Stimulated activated CD4-positive, alpha-beta T cell treated with anti-CD3 and anti-CD28 coated beads, Interleukin-2, amount 100 ng/mL, for 48 hours (primary cell): ENCODE data around the gene TSEN34.
"Not testable (repeated sequence)": the region's sequence is repeated elsewhere in the genome, so short reads cannot be mapped to it uniquely, and the experiment has no call there.

ENCODE experiments used
- DNase-seq, 2 donors: peaks; one replicate each; pipeline ENCODE4 v3.0.0-alpha.2; 2020

The TSEN34 gene

DNA sequence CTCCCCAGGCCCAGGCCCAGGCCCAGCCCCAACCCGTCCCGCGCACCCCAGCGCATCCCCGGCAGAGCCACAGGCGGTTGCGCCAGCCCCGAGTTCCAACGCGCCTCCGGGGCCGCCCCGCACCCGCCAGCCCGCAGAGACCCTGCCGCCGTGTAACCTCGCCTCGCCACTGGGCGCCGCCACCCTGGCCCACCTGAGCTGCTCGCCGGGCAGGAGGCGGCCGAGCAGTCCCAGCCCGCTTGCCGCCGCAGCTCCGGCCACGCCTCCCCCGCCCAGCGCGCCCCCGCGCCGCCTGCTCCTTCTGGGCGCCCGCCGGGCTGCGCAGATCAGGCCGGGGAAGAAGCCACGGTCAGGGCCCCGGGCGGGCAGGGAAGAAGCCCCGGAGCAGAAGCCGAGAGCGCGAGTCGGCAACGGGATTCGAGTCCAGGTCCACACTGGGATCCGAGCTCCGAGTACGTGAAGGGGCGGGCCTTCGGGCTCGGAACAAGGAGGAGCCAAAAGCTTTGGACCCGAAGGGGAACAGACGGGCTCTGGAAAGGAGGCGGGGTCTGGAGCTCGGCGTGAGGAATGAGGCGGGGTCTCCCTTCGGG lies 1.9 kb upstream of the TSEN34 start, which contains the start of gene MBOAT7:
Gene MBOAT7 (minus strand): TSS at position 436 of the 590 bp plus-strand sequence. CDS start 1,072 bp downstream, outside the sequence.
- DNase-seq: no peak

DNA sequence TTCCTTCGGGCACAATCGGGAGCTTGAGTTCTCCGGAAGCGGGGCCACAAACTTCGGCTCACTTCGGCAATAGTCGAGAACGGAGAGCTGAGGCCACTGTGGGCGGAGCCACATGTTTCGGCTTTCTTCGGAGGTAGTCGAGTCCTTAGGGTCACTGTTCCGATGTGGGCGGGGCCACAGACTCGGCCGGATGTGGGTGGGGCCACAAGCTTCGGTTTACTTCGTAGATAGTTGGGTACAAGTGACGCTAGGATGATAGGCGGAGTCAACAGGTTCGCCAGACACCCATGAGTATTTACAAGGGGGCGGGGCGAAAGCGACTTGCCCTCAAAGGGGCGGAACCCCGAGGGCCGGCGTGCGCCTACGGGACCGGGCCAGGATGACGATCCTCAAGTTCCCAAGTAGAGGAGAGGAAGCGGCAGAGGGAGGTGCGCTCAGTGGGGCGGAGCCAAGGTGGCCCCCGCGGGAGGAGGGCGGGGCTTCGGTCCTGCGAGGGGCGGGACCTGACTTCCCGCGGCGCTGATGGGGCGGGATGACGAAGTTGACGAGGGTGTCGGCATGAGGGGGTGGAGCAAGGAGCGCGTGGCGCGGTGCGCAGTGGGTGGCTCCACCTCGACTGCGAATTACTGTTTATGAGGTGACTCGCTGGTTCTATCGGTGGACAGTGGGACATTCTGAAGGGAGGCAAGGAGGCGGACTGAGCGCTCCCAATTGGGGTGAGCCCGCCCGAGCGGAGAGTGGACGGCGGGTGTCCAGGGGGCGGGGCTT lies 1.2 kb upstream of the TSEN34 start:
- peak; percentile 99 to 100 for DNase-seq

DNA sequence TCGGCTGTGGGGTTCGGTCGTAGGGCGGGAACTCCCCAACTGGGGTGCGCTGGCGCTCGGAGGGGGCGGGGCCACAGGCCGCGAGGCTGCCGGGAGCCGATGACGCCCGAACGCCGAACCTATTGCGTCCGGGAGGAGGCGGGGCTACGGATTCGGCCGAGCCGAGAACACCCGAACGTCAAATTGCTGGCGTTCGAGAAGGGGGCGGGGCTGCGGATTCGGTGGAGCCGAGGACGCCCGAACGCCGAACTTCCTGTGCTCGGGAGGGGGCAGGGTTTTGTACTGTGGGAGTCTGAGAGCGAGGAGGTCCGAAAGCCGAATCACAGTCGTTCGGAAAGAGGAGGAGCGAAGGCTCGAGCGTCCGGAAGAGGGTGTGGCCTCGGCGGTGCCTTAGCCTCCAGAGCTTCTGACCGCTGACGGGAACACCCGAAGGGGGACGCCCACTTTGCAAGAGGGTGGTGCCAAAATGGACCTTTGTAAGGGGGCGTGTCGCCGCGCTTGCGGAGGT lies 551 bp upstream of the TSEN34 start:
- peak; percentile 100 for DNase-seq

DNA sequence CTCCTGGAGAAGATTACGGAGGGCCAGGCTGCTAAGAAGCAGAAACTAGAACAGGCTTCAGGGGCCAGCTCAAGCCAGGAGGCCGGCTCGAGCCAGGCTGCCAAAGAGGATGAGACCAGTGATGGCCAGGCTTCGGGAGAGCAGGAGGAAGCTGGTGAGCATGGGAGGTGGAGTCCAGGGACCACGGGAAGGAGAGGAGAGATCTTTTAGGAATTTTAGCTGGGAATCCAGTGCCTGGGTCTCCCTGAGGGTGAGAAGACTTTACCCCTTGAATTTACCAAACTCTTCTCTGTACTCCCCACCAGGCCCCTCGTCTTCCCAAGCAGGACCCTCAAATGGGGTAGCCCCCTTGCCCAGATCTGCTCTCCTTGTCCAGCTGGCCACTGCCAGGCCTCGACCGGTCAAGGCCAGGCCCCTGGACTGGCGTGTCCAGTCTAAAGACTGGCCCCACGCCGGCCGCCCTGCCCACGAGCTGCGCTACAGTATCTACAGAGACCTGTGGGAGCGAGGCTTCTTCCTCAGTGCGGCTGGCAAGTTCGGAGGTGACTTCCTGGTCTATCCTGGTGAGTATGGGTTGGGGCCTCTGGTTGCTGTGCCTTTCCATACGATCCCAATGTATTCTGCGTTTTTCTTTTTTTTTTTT lies 824 bp downstream of the TSEN34 start:
- no peak for DNase-seq

DNA sequence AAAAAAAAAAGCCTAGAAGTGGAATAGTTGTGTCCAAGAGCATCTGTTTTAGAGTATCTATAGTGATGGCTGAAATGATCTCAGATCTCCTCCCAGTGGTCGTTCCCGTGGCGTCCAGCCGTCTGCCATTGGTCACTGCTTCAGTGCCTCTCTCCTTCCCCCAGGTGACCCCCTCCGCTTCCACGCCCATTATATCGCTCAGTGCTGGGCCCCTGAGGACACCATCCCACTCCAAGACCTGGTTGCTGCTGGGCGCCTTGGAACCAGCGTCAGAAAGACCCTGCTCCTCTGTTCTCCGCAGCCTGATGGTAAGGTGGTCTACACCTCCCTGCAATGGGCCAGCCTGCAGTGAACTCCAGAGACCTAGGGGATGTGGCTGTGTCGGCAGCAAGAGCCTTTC lies 1.9 kb downstream of the TSEN34 start:
- DNase-seq: no peak

DNA sequence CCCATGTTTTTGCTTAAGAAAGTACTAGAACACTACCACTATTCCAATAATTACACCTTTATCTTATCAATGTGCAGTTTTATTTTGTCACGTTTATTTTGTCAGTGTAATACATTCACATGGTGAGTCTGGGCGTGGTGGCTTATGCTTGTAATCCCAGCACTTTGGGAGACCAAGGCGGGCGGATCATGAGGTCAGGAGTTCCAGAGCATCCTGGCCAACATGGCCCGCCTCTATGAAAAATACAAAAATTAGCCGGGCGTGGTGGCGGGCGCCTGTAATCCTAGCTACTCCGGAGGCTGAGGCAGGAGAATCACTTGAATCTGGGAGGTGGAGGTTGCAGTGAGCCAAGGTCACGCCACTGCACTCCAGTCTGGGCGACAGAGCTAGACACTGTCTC lies 3.4 kb downstream of the TSEN34 start:
- not testable (repeated sequence) for DNase-seq

DNA sequence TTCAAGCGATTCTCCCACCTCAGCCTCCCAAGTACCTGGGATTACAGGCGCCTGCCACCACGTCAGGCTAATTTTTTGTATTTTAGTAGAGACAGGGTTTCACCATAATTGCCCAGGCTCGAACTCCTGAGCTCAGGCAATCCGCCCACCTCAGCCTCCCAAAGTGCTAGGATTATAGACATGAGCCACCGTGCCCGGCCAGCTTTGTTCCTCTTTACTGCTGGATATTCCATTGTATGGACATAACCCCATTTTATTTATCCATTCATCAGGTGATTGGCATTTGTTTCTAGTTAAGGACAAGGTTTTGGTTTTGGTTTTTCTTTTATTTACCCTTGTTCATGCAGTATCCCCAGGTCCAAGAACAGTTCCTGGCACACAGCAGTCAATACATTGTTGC lies 5.4 kb downstream of the TSEN34 start:
- DNase-seq: no peak

DNA sequence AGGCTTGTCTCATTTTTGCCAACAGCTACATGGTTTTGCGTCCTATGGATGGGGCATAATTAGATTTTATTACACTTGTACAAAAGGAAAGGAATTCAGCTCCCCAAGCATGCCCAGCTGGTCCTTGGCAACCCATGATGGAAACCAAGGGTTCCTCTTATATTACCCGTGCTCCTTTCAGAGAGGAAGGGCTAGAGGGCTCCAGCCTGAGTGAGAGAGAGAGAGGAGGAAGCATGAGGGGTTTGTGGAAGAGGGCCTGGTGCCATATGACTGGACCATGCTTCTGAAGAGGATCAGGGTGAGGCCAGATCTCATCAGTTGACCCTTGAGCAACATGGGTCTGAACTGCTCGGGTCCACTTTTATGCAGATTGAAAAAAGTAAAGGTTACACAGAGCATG lies 6.0 kb downstream of the TSEN34 start:
- DNase-seq: no peak

DNA sequence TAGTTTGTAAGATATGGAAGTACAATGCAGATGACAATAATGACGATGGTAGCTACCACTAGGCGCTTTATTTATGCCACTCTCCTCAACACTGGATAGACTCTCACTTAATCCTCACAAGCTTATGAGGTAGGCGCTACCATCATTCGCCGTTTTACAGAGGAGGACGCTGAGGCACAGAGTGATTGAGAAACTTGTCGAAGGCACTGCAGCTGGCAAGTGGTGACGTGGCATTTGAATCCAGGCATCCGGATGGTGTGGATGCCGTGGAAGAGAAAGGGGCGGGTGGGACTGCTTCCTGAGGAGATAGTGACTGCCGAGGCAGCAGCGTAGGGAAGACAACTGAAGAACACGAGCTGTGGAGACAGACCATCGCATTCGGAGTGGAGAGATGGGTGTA lies 8.3 kb downstream of the TSEN34 start:
- no peak for DNase-seq

DNA sequence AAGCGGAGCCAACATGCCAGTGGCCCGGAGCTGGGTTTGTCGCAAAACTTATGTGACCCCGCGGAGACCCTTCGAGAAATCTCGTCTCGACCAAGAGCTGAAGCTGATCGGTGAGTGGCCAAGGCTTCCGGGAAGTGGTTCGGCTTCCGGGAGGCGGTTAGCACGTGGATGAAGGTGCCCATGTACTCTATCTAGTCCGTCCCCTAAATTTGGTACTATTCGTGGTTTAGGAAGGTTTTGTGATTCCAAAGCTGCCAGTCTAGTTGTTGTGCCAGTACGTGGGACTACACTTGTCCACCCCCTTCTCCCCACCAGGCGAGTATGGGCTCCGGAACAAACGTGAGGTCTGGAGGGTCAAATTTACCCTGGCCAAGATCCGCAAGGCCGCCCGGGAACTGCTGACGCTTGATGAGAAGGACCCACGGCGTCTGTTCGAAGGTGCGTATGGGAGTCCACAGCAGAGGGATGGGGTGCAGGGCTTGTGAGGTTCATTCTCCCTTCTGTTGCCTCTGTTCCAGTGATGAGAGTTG lies 10.1 kb downstream of the TSEN34 start:
- DNase-seq: no peak

DNA sequence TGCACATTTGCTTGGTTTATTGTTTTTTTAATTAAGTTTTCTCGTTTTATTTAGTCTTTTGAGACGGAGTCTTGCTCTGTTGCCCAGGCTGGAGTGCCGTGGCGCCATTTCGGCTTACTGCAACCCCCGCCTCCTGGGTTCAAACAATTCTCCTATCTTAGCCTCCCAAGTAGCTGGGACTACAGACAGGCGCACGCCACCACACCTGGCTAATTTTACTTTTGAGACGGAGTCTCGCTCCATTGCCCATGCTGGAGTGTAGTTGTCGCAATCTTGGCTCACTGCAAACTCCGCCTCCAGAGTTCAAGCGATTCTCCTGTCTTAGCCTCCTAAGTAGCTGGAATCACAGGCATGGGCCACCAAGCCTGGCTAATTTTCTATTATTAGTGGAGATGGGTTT lies 10.9 kb downstream of the TSEN34 start:
- DNase-seq: no peak

DNA sequence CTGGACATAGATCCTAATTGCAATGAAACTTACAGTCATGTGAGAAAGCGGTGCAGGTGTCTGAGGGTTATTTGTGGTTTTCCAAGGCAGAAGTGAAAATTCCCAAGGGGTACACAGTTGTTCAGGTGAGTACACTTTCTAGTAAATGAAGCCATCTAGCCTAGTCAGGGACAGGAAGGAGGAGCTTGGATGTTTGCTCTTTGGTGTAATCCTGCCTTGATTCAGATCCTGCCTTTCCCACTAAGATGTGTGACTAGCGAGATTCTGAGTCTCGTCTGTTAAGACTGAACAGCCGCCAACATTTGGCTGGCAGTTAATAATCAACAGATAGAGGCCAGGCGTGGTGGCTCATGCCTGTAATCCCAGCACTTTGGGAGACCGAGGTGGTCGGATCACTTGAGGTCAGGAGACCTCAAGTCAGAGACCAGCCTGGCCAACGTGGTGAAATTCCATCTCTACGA lies 12.1 kb downstream of the TSEN34 start:
- no peak for DNase-seq

DNA sequence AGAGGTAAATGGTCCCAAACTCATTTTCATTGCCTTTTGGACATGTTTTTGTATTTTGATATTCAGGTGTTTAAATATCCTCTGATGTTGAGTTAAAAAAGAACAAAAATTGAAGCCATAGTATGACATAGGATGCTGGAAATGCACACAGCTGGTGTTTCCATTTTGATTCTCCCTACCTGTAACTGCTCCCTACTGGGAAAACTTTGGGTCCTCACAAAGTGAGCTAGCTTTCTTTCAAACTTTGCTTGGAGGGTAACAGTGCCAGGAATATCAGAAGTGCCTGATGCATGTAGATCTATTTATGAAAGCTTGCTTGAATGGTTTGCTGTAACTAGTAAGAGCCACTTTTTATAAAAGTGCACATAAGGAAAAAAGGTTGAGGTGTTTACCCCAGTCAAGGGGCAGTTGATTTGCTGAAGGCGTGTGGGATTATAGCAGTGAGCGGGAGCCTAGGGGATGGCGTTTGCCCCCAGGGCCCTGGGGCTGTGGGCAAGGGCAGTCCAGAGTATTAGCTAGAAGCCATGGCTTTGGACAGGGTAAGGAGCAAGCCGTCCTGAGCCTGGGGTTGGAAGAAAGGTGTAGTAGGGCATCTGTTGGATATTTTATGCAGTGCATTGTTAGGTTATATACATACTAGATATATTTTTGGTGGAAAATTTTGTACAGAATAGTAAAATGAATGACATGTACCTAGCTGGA lies 13.8 kb downstream of the TSEN34 start:
- no peak for DNase-seq

DNA sequence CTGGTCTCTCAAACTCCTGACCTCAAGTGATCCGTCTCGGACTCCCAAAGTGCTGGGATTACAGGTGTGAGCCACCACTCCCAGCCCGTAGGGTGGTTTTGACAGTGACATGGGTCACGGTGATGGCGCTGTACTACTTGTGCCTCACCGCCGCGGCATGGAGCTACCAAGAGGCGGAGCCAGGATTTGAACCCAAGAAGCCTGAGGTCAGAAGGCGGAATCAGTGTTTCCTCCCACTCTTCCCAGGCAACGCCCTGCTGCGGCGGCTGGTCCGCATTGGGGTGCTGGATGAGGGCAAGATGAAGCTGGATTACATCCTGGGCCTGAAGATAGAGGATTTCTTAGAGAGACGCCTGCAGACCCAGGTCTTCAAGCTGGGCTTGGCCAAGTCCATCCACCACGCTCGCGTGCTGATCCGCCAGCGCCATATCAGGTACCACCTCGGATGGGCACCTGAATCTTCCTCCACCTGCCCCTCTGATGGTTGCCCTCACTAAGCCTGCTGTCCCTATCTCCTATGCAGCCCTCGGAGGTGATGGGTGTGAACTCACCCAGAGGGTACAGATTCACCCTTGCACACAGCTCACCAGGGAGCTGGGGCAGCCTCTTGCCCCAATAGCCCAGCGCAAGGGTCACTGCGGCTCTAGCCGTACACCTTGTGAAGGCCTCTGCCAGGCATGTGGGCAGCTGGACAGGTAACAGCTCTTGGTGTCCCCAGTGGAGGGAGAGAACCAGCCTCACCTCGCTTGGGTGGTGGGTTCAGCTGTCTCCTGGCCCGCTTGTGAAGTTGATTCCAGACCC lies 15.1 kb downstream of the TSEN34 start:
- DNase-seq: no peak

DNA sequence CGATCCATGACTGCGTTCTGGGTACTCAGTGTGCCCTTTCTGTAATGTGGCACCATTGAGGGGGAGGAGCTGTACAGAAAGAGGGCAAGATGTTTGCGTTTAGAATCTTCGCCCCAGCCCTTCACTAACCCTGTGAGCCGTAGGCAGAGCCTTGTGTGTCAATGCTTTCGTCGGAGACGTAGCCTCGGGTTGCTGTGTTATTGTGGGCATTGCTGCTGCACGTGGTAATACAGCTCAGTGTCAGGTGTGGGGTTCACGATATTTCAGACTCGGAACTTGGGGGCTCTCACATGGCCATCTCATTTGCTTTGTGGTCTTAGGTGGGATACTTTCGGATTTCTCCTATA lies 15.7 kb downstream of the TSEN34 start:
- no peak for DNase-seq

DNA sequence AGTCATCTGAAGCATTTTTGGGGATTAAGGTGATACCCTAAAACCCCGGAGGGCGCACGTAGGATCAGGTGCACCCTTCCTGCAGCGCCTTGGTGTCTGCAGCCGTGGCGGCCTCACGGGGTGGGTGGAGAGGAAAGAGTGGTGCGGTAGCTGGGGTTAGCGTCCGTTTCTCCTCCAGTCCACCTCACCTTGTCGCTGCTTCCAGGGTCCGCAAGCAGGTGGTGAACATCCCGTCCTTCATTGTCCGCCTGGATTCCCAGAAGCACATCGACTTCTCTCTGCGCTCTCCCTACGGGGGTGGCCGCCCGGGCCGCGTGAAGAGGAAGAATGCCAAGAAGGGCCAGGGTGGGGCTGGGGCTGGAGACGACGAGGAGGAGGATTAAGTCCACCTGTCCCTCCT lies 16.1 kb downstream of the TSEN34 start:
- not testable (repeated sequence) for DNase-seq

DNA sequence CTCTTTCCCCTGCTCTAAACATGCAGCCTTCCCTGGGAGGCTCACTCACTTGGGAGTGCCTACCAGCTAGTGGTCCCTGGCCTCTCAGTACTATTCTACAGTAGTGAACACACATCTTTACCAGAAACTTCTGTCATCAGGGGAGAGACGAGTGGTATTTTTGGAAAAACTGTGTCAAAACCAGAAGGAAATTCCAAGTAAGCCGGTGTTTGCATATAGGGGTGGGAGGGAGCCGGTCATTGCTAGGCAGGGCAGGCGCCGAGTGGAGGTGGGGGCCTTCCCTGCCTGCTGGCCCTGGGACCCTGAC lies 16.5 kb downstream of the TSEN34 start:
- DNase-seq: no peak

DNA sequence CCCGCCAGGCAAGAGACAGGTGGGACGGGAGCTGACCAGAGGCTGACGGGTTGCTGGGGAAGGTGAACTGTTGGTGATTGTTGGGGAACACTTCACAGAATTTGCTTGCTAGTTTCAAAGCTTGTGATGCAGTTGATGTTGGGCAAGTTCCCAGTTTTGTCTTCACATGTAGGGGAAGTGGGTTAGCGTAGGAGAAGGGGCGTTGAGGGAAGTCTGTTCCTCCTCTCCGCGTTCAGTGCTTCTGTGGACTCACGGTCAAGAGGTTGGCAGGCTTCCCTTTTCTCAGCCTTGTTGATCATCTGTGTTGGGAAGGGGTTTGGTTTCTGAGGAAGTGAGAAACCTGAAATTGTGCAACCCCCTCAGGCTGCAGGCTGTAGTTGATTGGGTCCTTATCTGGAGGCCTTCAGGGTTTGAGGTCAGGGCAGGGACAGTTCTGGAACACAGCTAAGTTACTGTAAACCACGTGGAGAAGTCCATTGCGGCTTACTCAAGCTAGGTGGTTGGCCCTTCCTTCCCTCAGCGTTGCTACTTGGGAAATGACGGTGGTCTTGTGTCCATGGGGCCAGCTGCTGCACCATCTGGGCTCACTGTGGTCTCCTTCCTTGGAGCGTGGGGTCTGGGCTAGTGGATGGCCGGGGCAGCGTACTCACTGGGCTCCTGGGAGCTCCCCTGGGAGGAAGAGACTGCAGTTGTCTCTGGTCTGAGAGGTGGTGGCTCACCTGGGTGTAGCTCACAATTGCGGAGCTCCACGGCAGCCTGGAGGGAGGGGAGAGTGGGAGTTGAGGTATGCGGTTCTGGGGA lies 17.1 kb downstream of the TSEN34 start:
- DNase-seq: peak; percentile 59

DNA sequence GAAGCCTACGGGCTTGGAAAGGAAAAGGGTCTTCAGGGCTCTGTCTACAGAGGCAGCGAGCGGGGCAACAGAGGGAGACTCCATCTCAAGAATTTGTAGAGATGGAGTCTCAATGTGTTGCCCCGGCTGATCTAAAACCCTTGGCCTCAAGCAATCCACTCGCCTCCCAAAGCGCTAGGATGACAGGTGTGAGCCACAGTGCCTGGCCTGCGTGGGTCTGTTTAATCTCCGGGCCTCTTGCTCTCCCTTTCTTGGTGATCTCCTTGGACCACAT lies 17.6 kb downstream of the TSEN34 start:
- peak in 1 of 2 donors; percentile 21 for DNase-seq

DNA sequence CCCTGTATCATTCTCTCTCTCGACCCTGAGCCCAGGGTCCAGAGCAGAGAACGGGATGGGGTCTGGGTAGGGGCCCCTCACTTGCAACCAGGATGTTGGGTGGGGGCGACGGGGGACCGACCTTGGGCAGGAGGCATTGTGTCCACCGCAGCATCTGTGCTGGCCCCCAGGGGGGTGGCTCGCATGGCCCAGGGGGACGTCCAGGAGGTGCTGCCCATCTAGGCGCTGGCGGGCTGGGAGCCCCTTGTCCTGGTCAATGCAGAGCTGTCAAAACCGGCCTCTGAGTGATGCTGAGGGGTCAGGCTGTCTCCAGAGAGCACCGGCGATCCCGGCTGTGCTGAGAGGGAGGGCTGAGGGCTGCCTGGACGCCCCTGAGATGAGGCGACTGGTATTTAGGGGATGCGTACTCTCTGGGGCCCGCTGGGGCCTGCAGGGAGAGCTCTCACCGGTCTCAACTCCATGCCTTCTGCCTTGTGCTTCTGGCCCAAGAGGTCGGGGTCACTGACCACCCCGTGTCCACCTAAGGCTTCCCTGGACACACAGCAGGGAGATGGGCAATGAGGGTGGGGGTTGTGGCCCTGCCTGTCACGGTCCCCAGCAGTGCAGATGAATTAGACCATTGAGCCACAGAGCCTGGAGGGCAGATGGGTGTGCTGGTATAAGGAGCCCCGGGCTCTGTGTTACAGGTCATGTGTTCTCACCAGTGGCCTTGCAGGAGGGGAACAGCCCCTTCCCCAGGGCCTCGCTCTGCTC lies 18.1 kb downstream of the TSEN34 start:
- DNase-seq: no peak
